H1 (cell line): ENCODE results near the gene TEAD2. TPM values are rescaled to one million over a fixed set of nuclear protein-coding genes. Genes with fewer than 3 reads are reported as not detected.

Experiments
- CTCF ChIA-PET: fragments of 300-600 bp; sonication (Branson Sonifier 250); formaldehyde crosslinking; loops from one replicate; lab custom pipeline; 2021; ENCODE audit not compliant: partially characterized antibody; lab: Charles Lee
- POLR2A ChIA-PET: fragments of 300-600 bp; sonication (Branson Sonifier 250); formaldehyde crosslinking; loops from one replicate; lab custom pipeline; 2021; ENCODE audit warnings: inconsistent platforms; ENCODE audit not compliant: partially characterized antibody; lab: Charles Lee
- DNase-seq, 2 experiments: peaks; one replicate each; pipeline versions ENCODE4 v3.0.0 to v3.0.0-alpha.2; 2010 to 2022; ENCODE audit warnings: low spot score in 2 of 2, low read depth in 1 of 2, mixed read lengths in 1 of 2
- FAIRE-seq: peaks from 2 replicates; lab custom pipeline; 2011; peaks lifted over from hg19 to GRCh38; lab: Jason Lieb, UNC
- H2AFZ ChIP-seq: 2 replicates; pipeline ENCODE4 v1.8.1; 2012; ENCODE audit warnings: low read length, inconsistent platforms
- H2AK5ac ChIP-seq: 2 replicates; pipeline ENCODE4 v1.6.1; 2013; ENCODE audit warnings: low read depth, low read length
- H2BK120ac ChIP-seq: replicated peaks from 2 replicates; pipeline ENCODE3; 2013; ENCODE audit warnings: low read depth, low read length, inconsistent platforms
- H2BK12ac ChIP-seq: 2 replicates; pipeline ENCODE4 v1.6.1; 2013; ENCODE audit warnings: low read depth, low read length
- H2BK15ac ChIP-seq: 2 replicates; pipeline ENCODE4 v1.6.1; 2013; ENCODE audit warnings: low read length
- H2BK20ac ChIP-seq: 2 replicates; pipeline ENCODE4 v1.6.1; 2013; ENCODE audit warnings: low read length
- H2BK5ac ChIP-seq: 2 replicates; pipeline ENCODE4 v1.6.1; 2013; ENCODE audit warnings: low read depth, low read length
- H3K14ac ChIP-seq: 2 replicates; pipeline ENCODE4 v1.6.1; 2013; ENCODE audit warnings: inconsistent platforms; ENCODE audit not compliant: insufficient read length
- H3K18ac ChIP-seq: 2 replicates; pipeline ENCODE4 v1.6.1; 2013; ENCODE audit warnings: low read length; ENCODE audit errors: extremely low read depth
- H3K23ac ChIP-seq: 2 replicates; pipeline ENCODE4 v1.6.1; 2013; ENCODE audit warnings: inconsistent platforms; ENCODE audit not compliant: insufficient read length
- H3K23me2 ChIP-seq: 2 replicates; pipeline ENCODE4 v1.6.1; 2013; ENCODE audit warnings: low read depth, low read length
- H3K27ac ChIP-seq: 2 replicates; pipeline ENCODE4 v1.6.1; 2011; ENCODE audit warnings: low read depth, low read length, inconsistent platforms
- H3K27me3 ChIP-seq, 4 experiments: replicated peaks in 1 of 4; 1 replicate in 1 of 4; 2 replicates in 3 of 4; pipeline versions ENCODE4 v1.6.1 to v1.8.1; 2011 to 2013; ENCODE audit warnings: low read length in 3 of 4, mild to moderate bottlenecking in 3 of 4, inconsistent platforms in 2 of 4, mixed read lengths in 2 of 4, moderate library complexity in 1 of 4; ENCODE audit not compliant: control insufficient read depth in 3 of 4, insufficient read depth in 3 of 4; ENCODE audit errors: extremely low read depth in 1 of 4
- H3K36me3 ChIP-seq, 4 experiments: 2 replicates each; pipeline versions ENCODE4 v1.6.1 to v1.8.1; 2011 to 2013; ENCODE audit warnings: mild to moderate bottlenecking in 4 of 4, low read length in 3 of 4, moderate library complexity in 2 of 4, control low read depth in 1 of 4, inconsistent platforms in 1 of 4; ENCODE audit not compliant: insufficient read depth in 4 of 4, control insufficient read depth in 2 of 4
- H3K4ac ChIP-seq: replicated peaks from 2 replicates; pipeline ENCODE3; 2013; ENCODE audit warnings: low read length, low read depth, mixed read lengths, inconsistent platforms; ENCODE audit not compliant: insufficient read length
- H3K4me1 ChIP-seq, 4 experiments: replicated peaks in 1 of 4; 1 replicate in 1 of 4; 2 replicates in 3 of 4; pipeline versions ENCODE4 v1.6.1 to v1.8.1; 2011 to 2013; ENCODE audit warnings: low read length in 3 of 4, inconsistent platforms in 2 of 4, mixed read lengths in 1 of 4; ENCODE audit not compliant: insufficient read depth in 4 of 4, control insufficient read depth in 3 of 4
- H3K4me2 ChIP-seq, 2 experiments: 2 replicates each; pipeline versions ENCODE4 v1.6.1 to v1.8.1; 2011 to 2013; ENCODE audit warnings: low read depth in 2 of 2, low read length in 2 of 2, control low read depth in 1 of 2, inconsistent platforms in 1 of 2, mild to moderate bottlenecking in 1 of 2; ENCODE audit not compliant: insufficient read depth in 1 of 2
- H3K4me3 ChIP-seq, 4 experiments: fragments of 200-600, 300-600 bp in 1 of 4; sonication (generic), shearing (Covaris generic), sonication (Bioruptor Twin) in 1 of 4; 2 replicates each; pipeline versions ENCODE4 v1.5.1 to v1.8.1; 2011 to 2016; ENCODE audit warnings: low read length in 4 of 4, low read depth in 3 of 4, control low read depth in 2 of 4, inconsistent platforms in 2 of 4, mild to moderate bottlenecking in 2 of 4, mixed read lengths in 1 of 4, moderate library complexity in 1 of 4; ENCODE audit not compliant: insufficient read depth in 2 of 4; ENCODE audit errors: extremely low read depth in 1 of 4
- H3K56ac ChIP-seq: replicated peaks from 2 replicates; pipeline ENCODE3; 2013; ENCODE audit warnings: low read depth, mild to moderate bottlenecking, mixed read lengths, low read length, inconsistent platforms; ENCODE audit not compliant: insufficient read length
- H3K79me1 ChIP-seq: 2 replicates; pipeline ENCODE4 v1.6.1; 2013; ENCODE audit warnings: low read depth, low read length, control low read depth
- H3K79me2 ChIP-seq, 2 experiments: 2 replicates each; pipeline versions ENCODE4 v1.6.1 to v1.8.1; 2012 to 2013; ENCODE audit warnings: low read length in 2 of 2, mild to moderate bottlenecking in 2 of 2, inconsistent platforms in 1 of 2; ENCODE audit not compliant: insufficient read depth in 2 of 2, control insufficient read depth in 1 of 2
- H3K9ac ChIP-seq, 4 experiments: replicated peaks in 1 of 4; 1 replicate in 1 of 4; 2 replicates in 3 of 4; pipeline versions ENCODE4 v1.6.1 to v1.8.1; 2011 to 2013; ENCODE audit warnings: low read depth in 3 of 4, low read length in 3 of 4, control low read depth in 2 of 4, mild to moderate bottlenecking in 2 of 4, moderate library complexity in 2 of 4, inconsistent platforms in 1 of 4; ENCODE audit errors: extremely low read depth in 1 of 4
- H3K9me3 ChIP-seq, 2 experiments: 2 replicates each; pipeline versions ENCODE4 v1.6.1 to v1.8.1; 2012 to 2013; ENCODE audit warnings: mild to moderate bottlenecking in 2 of 2, moderate library complexity in 2 of 2, control low read depth in 1 of 2, inconsistent platforms in 1 of 2, low read depth in 1 of 2, low read length in 1 of 2, mixed read lengths in 1 of 2; ENCODE audit not compliant: insufficient read depth in 2 of 2
- H4K20me1 ChIP-seq, 2 experiments: replicated peaks in 1 of 2; 2 replicates each; pipeline versions ENCODE3 to v1.8.1; 2011 to 2013; ENCODE audit warnings: inconsistent platforms in 2 of 2, low read length in 2 of 2, mild to moderate bottlenecking in 1 of 2; ENCODE audit not compliant: insufficient read depth in 2 of 2, control insufficient read depth in 1 of 2
- H4K5ac ChIP-seq: 2 replicates; pipeline ENCODE4 v1.6.1; 2013; ENCODE audit warnings: low read length, low read depth, mixed read lengths, inconsistent platforms; ENCODE audit not compliant: insufficient read length
- H4K8ac ChIP-seq: 2 replicates; pipeline ENCODE4 v1.8.0; 2013; ENCODE audit warnings: mild to moderate bottlenecking, moderate library complexity, low read length, inconsistent platforms; ENCODE audit not compliant: insufficient read depth; ENCODE audit errors: extremely low read depth
- H4K91ac ChIP-seq: replicated peaks from 2 replicates; pipeline ENCODE3; 2013; ENCODE audit warnings: low read length, mixed read lengths, inconsistent platforms; ENCODE audit not compliant: insufficient read length
- ATF2 ChIP-seq: IDR thresholded peaks from 2 replicates; pipeline ENCODE4 v1.6.1; 2012; ENCODE audit warnings: low read length, inconsistent platforms
- POLR2A ChIP-seq, 2 experiments: IDR thresholded peaks; 1 replicate in 1 of 2; 2 replicates in 1 of 2; pipeline ENCODE4 v1.6.1; 2011; ENCODE audit warnings: low read depth in 2 of 2, low read length in 2 of 2, mild to moderate bottlenecking in 2 of 2; ENCODE audit errors: control extremely low read depth in 1 of 2
- RFX5 ChIP-seq: IDR thresholded peaks from 2 replicates; pipeline ENCODE4 v1.6.1; 2011; ENCODE audit warnings: low read depth, low read length, improper control_type of control experiment, borderline replicate concordance
- SP2 ChIP-seq: IDR thresholded peaks from 2 replicates; pipeline ENCODE4 v1.6.1; 2012; ENCODE audit warnings: mild to moderate bottlenecking, low read length, inconsistent platforms
- WGBS, 2 experiments: shearing (Covaris generic) in 1 of 2; methylation state at CpG; one replicate each; pipeline versions ENCODE4 v1.1.6 to v1.1.7; 2013 to 2015; ENCODE audit warnings: low lambda C conversion rate in 2 of 2, mixed read lengths in 2 of 2, inconsistent platforms in 1 of 2, low coverage in 1 of 2, missing lambda C conversion rate in 1 of 2; ENCODE audit not compliant: insufficient replicate concordance in 2 of 2, insufficient coverage in 1 of 2, insufficient read length in 1 of 2; ENCODE audit errors: extremely low coverage in 1 of 2, missing lambda C conversion rate in 1 of 2; 5-methylcytosine and 5-hydroxymethylcytosine counted together
- polyA plus RNA-seq, 7 experiments: library from polyadenylated mRNA; depleted of rRNA in 3 of 7; stranded (reverse) in 5 of 7; unstranded in 2 of 7; fragments of >200 nt in 5 of 7; fragments of 200-250 nt in 2 of 7; gene quantifications; 1 replicate in 5 of 7; 2 replicates in 1 of 7; 4 replicates in 1 of 7; pipeline versions ENCODE4 v1.2.1 to v1.2.3, GENCODE V29; 2011 to 2013; ENCODE audit warnings: missing spikeins in 2 of 7, mixed read lengths in 2 of 7
- total RNA-seq: library from RNA; stranded (reverse); fragmentation: NEBNext Ultra II Directional; extraction: Animal tissue kit (Norgen Biotek cat#: 25700); gene quantifications from 2 replicates; pipeline ENCODE4 v1.2.1, GENCODE V29; 2021

The TEAD2 gene
- total and polyA plus RNA-seq, 2 of the 8 experiments (the other 6 are each of a cell fraction or from before 2014, with no cell fraction given) = 87.6 to 146 TPM

DNA sequence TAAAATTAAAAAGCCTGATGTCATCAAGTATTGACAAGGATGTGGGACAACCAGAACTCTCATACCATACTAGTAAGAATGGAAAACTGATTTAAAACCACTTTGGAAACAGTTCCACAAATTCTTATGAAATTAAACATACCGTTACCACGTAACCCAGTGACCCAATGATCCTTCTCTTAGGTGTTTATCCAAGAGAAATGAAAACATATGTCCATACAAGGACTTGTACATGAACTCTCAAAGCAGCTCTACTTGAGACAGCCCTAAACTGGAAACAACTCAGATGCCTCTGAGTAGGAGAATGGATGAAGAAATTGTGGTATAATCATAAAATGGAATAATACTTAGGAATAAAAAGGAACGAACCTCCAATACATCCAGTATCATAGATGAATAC, 64.8 kb downstream of the TEAD2 start:
- H4K5ac ChIP-seq = no peak overlapping the region
- no peaks in the 10 kb centered on the region; a peak in 2 of 7 replicates for H3K4me1 ChIP-seq
- H3K23ac ChIP-seq = no peak overlapping the region
- H2AFZ ChIP-seq = no peak overlapping the region
- no peak overlapping the region for H4K8ac ChIP-seq
- H3K23me2 ChIP-seq = no peaks in the 10 kb centered on the region
- H3K79me2 ChIP-seq = no peaks in the 10 kb centered on the region
- no peak for TF ChIP-seq RFX5
- TF ChIP-seq POLR2A (IDR thresholded peaks at IDR 0.05; ENCODE audit: control extremely low read depth in 1 of 2, low read depth in 2 of 2, low read length in 2 of 2) = no peak
- no peak for TF ChIP-seq SP2
- no peak for TF ChIP-seq ATF2
- TF ChIP-seq, all 59 proteins: peak for 0
- Histone ChIP-seq H3K9me3 (no peaks in the 10 kb centered on the region), H3K27me3 (no peaks in the 10 kb centered on the region), H3K9ac (no peak overlapping the region), H2BK15ac (no peak overlapping the region), H3K27ac (no peak overlapping the region), H3K4me3 (no peak overlapping the region), H3K14ac (no peak overlapping the region), H2BK5ac (no peak overlapping the region), H3K36me3 (no peaks in the 10 kb centered on the region), H3K4ac (no peak overlapping the region), H3K4me2 (no peak overlapping the region), H2BK120ac (no peak overlapping the region), H3K18ac (no peak overlapping the region), H2AK5ac (no peak overlapping the region), H3K56ac (no peak overlapping the region), H2BK20ac (no peak overlapping the region), H4K91ac (no peak overlapping the region), H2BK12ac (no peak overlapping the region), H3K79me1 (no peaks in the 10 kb centered on the region), H4K20me1 (no peaks in the 10 kb centered on the region)
- DNase-seq = no peak
- WGBS, 2 experiments = 85% methylated on average over 3 of the region's 3 CpGs; no CpG with 5 or more reads in 1 of the 2 experiments
- FAIRE-seq = no peak
- ChIA-PET CTCF (interaction anchor here (0.5 to 1.6 kb wide), 3 partner anchors 12 to 31 kb away, joined by 3 to 6 read pairs (median 3); no protein-coding TSS in a partner anchor), POLR2A (interaction anchor here (0.6 to 1.7 kb wide), 2 partner anchors 42 to 359 kb away, joined by 3 to 4 read pairs; no protein-coding TSS in a partner anchor)
